Caco-2 (cell line): Measurements from ENCODE around the gene INPPL1. TPM values are rescaled to one million over a fixed set of nuclear protein-coding genes. Genes with fewer than 3 reads are reported as not detected.

Source experiments
- BruUV-seq: library from RNA; stranded (reverse); fragments of 400-500 nt; replicated peaks from 2 replicates; lab custom pipeline; 2021; lab: Mats Ljungman, UMichigan
- CTCF ChIA-PET: fragments of 300-600 bp; sonication (Branson Sonifier 250); formaldehyde crosslinking; loops from one replicate; lab custom pipeline; 2022; ENCODE audit warnings: antibody characterized with exemption; lab: Charles Lee
- POLR2A ChIA-PET: fragments of 300-600 bp; sonication (Branson Sonifier 250); formaldehyde crosslinking; loops from one replicate; lab custom pipeline; 2022; ENCODE audit warnings: antibody characterized with exemption; lab: Charles Lee
- DNase-seq, 2 experiments: peaks; one replicate each; pipeline versions ENCODE4 v3.0.0 to v3.0.0-alpha.2; 2020 to 2022
- H3K27me3 ChIP-seq: replicated peaks from 2 replicates; pipeline ENCODE4 v1.6.0; 2011; ENCODE audit warnings: low read length; ENCODE audit not compliant: control insufficient read depth, insufficient read depth
- H3K36me3 ChIP-seq: 2 replicates; pipeline ENCODE4 v1.5.1; 2011; ENCODE audit warnings: low read length; ENCODE audit not compliant: control insufficient read depth, insufficient read depth
- H3K4me1 ChIP-seq: fragments of 250-450 bp; sonication (Bioruptor Pico); 2 replicates; pipeline ENCODE4 v1.5.1; 2020; ENCODE audit warnings: mild to moderate bottlenecking
- H3K4me3 ChIP-seq: 2 replicates; pipeline ENCODE4 v1.5.1; 2011; ENCODE audit warnings: low read depth, mild to moderate bottlenecking, control low read depth, low read length
- H3K9me3 ChIP-seq: fragments of 250-450 bp; sonication (Bioruptor Pico); 2 replicates; pipeline ENCODE4 v1.5.1; 2020; ENCODE audit warnings: mild to moderate bottlenecking, moderate library complexity
- H3K27ac Mint-ChIP-seq: one replicate; pipeline ENCODE4 v1.8.0; 2022; ENCODE audit warnings: mixed read lengths; ENCODE audit not compliant: unreplicated experiment
- H3K27me3 Mint-ChIP-seq: one replicate; pipeline ENCODE4 v1.8.0; 2022; ENCODE audit warnings: mixed read lengths; ENCODE audit not compliant: insufficient read depth, unreplicated experiment
- H3K36me3 Mint-ChIP-seq: one replicate; pipeline ENCODE4 v1.8.0; 2022; ENCODE audit warnings: mild to moderate bottlenecking, mixed read lengths; ENCODE audit not compliant: insufficient read depth, unreplicated experiment
- H3K4me1 Mint-ChIP-seq: one replicate; pipeline ENCODE4 v1.8.0; 2022; ENCODE audit warnings: low read depth, mixed read lengths; ENCODE audit not compliant: unreplicated experiment
- H3K4me3 Mint-ChIP-seq: one replicate; pipeline ENCODE4 v1.8.0; 2022; ENCODE audit warnings: mild to moderate bottlenecking, moderate library complexity, mixed read lengths; ENCODE audit not compliant: unreplicated experiment
- H3K9me3 Mint-ChIP-seq: one replicate; pipeline ENCODE4 v1.8.0; 2022; ENCODE audit warnings: mixed read lengths; ENCODE audit not compliant: unreplicated experiment
- intact Hi-C: fragments of 100-400 bp; cut with micrococcal nuclease; formaldehyde crosslinking; loops from one replicate; pipeline ENCODE4 v1.10.0; 2022; ENCODE audit not compliant: unreplicated experiment
- total RNA-seq: library from RNA; stranded (reverse); gene quantifications from 2 replicates; pipeline ENCODE4 v1.2.3, GENCODE V29; 2022
- TF ChIP-seq, protein P1 (sequence below), 2 experiments: fragments of 200-600 bp in 1 of 2; IDR thresholded peaks; 1 replicate in 1 of 2; 2 replicates in 1 of 2; pipeline versions ENCODE4 v1.5.1 to v1.8.0; 2011 to 2022; ENCODE audit warnings: antibody characterized with exemption in 1 of 2, control low read depth in 1 of 2, inconsistent platforms in 1 of 2, low read depth in 1 of 2, low read length in 1 of 2, mild to moderate bottlenecking in 1 of 2, moderate library complexity in 1 of 2; ENCODE audit not compliant: insufficient read depth in 1 of 2, severe bottlenecking in 1 of 2, unreplicated experiment in 1 of 2

The INPPL1 gene
- total RNA-seq, 1 experiment from 2014 or later, result 393 TPM

DNA sequence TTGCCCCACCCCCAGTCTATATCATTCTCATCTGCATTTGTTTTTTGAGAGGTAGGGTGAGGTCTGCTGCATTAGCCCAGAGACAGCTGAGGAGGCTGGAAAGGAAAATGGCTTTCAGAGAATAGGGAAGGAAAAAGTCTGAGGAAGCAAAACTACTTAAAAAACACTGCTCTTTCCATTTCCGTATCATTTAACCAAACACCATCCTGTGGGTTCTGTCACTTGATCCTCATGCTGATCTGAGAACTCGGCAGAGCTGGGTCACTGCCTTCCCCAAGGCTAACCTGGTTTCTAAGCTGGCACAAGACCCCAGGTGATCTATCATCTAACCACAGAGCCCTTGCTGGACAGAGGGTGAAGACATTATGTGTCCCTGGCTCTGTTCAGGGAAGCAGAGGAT, 6.7 kb upstream of the INPPL1 start:
- H3K36me3 Mint-ChIP-seq, result peaks cover 1% of the 10 kb centered on the region
- no TSS peak for BruUV-seq
- intact Hi-C loops, result no loop called here
- POLR2A ChIA-PET, result interaction anchor here (0.6 kb wide), 1 partner anchor 110 kb away, joined by 3 read pairs; no protein-coding TSS in a partner anchor
- H3K27ac Mint-ChIP-seq, result no peak overlapping the region
- H3K27me3 Mint-ChIP-seq, result peaks cover 9% of the 10 kb centered on the region
- H3K4me1 Mint-ChIP-seq, result peaks cover 10% of the 10 kb centered on the region
- Histone ChIP-seq H3K9me3 (no peaks in the 10 kb centered on the region), H3K4me3 (no peak overlapping the region), H3K36me3 (no peaks in the 10 kb centered on the region), H3K4me1 (peaks cover 11% of the 10 kb centered on the region), H3K27me3 (no peaks in the 10 kb centered on the region)
- TF ChIP-seq, protein P1, sequence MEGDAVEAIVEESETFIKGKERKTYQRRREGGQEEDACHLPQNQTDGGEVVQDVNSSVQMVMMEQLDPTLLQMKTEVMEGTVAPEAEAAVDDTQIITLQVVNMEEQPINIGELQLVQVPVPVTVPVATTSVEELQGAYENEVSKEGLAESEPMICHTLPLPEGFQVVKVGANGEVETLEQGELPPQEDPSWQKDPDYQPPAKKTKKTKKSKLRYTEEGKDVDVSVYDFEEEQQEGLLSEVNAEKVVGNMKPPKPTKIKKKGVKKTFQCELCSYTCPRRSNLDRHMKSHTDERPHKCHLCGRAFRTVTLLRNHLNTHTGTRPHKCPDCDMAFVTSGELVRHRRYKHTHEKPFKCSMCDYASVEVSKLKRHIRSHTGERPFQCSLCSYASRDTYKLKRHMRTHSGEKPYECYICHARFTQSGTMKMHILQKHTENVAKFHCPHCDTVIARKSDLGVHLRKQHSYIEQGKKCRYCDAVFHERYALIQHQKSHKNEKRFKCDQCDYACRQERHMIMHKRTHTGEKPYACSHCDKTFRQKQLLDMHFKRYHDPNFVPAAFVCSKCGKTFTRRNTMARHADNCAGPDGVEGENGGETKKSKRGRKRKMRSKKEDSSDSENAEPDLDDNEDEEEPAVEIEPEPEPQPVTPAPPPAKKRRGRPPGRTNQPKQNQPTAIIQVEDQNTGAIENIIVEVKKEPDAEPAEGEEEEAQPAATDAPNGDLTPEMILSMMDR (IDR thresholded peaks at IDR 0.05; ENCODE audit: insufficient read depth in 1 of 2, low read depth in 1 of 2, low read length in 1 of 2, severe bottlenecking in 1 of 2, unreplicated experiment in 1 of 2), result no peak
- DNase-seq, result peak in 1 of 2 experiments; percentile 19
- no peaks in the 10 kb centered on the region for H3K9me3 Mint-ChIP-seq
- CTCF ChIA-PET, result no interaction called here
- H3K4me3 Mint-ChIP-seq, result no peak overlapping the region

DNA sequence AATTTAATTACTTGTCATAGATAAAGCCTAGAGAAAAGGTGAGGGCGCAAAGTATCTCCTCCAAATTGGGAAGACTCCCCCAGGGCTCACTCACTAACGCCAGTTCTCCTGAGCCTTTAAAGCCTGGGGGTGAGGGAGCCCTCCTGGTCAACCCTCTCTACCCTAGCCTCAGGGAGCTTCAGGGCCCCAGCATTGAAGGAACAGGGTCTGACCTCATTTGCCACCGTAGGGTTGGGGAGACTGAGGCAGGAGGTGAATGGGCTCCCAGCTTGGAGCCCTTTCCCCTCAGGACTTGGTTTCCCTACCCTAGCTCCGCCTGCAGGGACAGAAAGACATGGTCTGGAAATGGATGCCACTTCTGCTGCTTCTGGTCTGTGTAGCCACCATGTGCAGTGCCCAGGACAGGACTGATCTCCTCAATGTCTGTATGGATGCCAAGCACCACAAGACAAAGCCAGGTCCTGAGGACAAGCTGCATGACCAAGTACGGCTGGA, 6.3 kb upstream of the INPPL1 start:
- ChIA-PET CTCF (no interaction called here), POLR2A (interaction anchor here (0.6 kb wide), 1 partner anchor 110 kb away, joined by 3 read pairs; no protein-coding TSS in a partner anchor)
- Mint-ChIP-seq H3K27me3 (peaks cover 9% of the 10 kb centered on the region), H3K36me3 (peaks cover 6% of the 10 kb centered on the region), H3K9me3 (no peaks in the 10 kb centered on the region), H3K27ac (no peak overlapping the region), H3K4me3 (no peak overlapping the region), H3K4me1 (peaks cover 12% of the 10 kb centered on the region)
- Histone ChIP-seq H3K36me3 (no peaks in the 10 kb centered on the region), H3K4me3 (no peak overlapping the region), H3K4me1 (peaks cover 11% of the 10 kb centered on the region), H3K27me3 (no peaks in the 10 kb centered on the region), H3K9me3 (no peaks in the 10 kb centered on the region)
- BruUV-seq, result no TSS peak
- TF ChIP-seq, protein P1 (IDR thresholded peaks at IDR 0.05; ENCODE audit: insufficient read depth in 1 of 2, low read depth in 1 of 2, low read length in 1 of 2, severe bottlenecking in 1 of 2, unreplicated experiment in 1 of 2), result no peak
- DNase-seq, result peak in 1 of 2 experiments; percentile 26
- intact Hi-C loops, result no loop called here

GRCh38 chr11:72220696-72221363, 3.7 kb upstream of the INPPL1 start:
- TF ChIP-seq, protein P1 (IDR thresholded peaks at IDR 0.05; ENCODE audit: insufficient read depth in 1 of 2, low read depth in 1 of 2, low read length in 1 of 2, severe bottlenecking in 1 of 2, unreplicated experiment in 1 of 2), result no peak
- H3K36me3 ChIP-seq, result no peaks in the 10 kb centered on the region
- peaks cover 14% of the 10 kb centered on the region for H3K4me1 ChIP-seq
- Mint-ChIP-seq H3K27ac (no peak overlapping the region), H3K27me3 (peaks cover 7% of the 10 kb centered on the region), H3K4me1 (peaks cover 19% of the 10 kb centered on the region), H3K36me3 (peaks cover 21% of the 10 kb centered on the region), H3K9me3 (no peaks in the 10 kb centered on the region), H3K4me3 (no peak overlapping the region)
- H3K9me3 ChIP-seq, result no peaks in the 10 kb centered on the region
- H3K27me3 ChIP-seq, result no peaks in the 10 kb centered on the region
- DNase-seq, result peak in 1 of 2 experiments; percentile 33
- CTCF ChIA-PET, result interaction anchor here (0.6 kb wide), 1 partner anchor 51 kb away, joined by 5 read pairs; no protein-coding TSS in a partner anchor
- no peak overlapping the region for H3K4me3 ChIP-seq
- intact Hi-C loops, result loop anchor here (5.0 kb wide), 3 partner anchors 39 to 274 kb away; no protein-coding TSS in a partner anchor
- POLR2A ChIA-PET, result no interaction called here
- BruUV-seq, result no TSS peak
